Dermis blood vessel endothelial cell (primary cell): ENCODE data around the gene NXPE4. TPM values are rescaled to one million over a fixed set of nuclear protein-coding genes. Genes with fewer than 3 reads are reported as not detected.
A peak's percentile ranks its signal among the peaks of the same experiment; 100 is the strongest.
"Not testable (repeated sequence)": the region's sequence is repeated elsewhere in the genome, so short reads cannot be mapped to it uniquely, and the experiment has no call there.

Experiments
- DNase-seq: peaks from one replicate; pipeline ENCODE4 v3.0.0; 2010
- total RNA-seq: library from RNA; depleted of rRNA; stranded (reverse); fragments of >200 nt; gene quantifications from 2 replicates; pipeline ENCODE4 v1.2.3, GENCODE V29; 2014

The NXPE4 gene
- total RNA-seq, 1 donor from 2014 or later, result not detected

GRCh38 chr11:114609429-114609828 lies 13.8 kb upstream of the NXPE4 start:
- DNase-seq, result no peak

GRCh38 chr11:114608605-114609004 lies 13.0 kb upstream of the NXPE4 start:
- DNase-seq, result not testable (repeated sequence)

GRCh38 chr11:114607753-114608459 lies 12.3 kb upstream of the NXPE4 start:
- no peak for DNase-seq

- not testable (repeated sequence) for DNase-seq
These were observed 11.2 kb upstream of the NXPE4 start for GRCh38 chr11:114606802-114607075.

GRCh38 chr11:114606003-114606801 lies 10.6 kb upstream of the NXPE4 start:
- no peak for DNase-seq

DNA sequence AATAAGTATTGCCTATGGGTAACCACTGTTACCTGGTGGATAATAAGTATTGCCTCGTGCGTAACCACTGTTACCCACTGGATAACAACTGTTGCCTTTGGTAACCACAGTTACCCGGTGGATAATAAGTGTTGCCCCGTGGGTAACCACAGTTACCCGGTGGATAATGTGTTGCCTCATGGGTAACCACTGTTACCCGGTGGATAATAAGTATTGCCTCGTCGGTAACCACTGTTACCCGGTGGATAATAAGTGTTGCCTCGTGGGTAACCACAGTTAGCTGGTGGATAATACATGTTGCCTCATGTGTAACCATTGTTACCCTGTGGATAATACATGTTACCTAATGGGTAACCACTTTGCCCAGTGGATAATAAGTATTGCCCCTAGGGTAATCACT lies 9.8 kb upstream of the NXPE4 start:
- no peak for DNase-seq

DNA sequence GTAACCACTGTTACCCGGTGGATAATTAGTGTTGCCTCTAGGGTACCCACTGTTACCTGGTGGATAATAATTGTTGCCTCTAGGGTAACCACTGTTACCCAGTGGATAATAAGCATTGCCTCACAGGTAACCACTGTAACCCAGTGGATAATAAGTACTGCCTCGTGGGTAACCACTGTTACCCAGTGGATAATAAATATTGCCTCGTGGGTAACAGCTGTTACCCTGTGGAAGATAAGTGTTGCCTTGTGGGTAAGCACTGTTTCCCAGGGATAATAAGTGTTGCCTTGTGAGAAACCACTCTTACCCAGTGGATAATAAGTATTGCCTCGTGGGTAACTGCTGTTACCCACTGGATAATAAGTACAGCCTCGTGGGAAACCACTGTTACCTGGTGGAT lies 9.3 kb upstream of the NXPE4 start:
- no peak for DNase-seq

DNA sequence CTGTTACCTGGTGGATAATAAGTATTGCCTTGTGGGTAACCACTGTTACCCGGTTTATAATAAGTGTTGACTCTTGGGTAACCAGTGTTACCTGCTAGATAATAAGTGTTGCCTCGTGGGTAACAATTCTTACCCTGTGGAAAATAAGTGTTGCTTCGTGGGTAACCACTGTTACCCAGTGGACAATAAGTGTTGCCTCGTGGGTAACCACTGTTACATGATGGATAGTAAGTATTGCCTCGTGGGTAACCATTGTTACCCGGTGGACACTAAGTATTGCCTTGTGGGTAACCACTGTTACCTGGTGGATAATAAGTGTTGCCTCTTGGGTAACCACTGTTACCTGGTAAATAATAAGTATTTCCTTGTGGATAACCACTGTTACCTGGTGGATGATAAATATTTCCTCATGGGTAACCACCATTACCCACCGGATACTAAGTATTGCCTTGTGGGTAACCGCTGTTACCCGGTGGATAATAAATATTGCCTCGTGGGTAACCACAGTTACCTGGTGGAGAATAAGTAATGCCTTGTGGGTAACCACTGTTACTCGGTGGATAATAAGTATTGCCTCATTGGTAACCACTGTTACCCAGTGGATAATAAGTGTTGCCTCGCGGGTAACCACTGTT lies 8.7 kb upstream of the NXPE4 start:
- DNase-seq, result no peak

- not testable (repeated sequence) for DNase-seq
These were observed 7.6 kb upstream of the NXPE4 start for GRCh38 chr11:114603151-114603550.

- no peak for DNase-seq
These were observed 2.9 kb upstream of the NXPE4 start for GRCh38 chr11:114598461-114598860.

GRCh38 chr11:114596175-114596919 lies 761 bp upstream of the NXPE4 start:
- no peak for DNase-seq

- DNase-seq, result no peak
These were observed 883 bp downstream of the NXPE4 start for GRCh38 chr11:114594703-114595102.

DNA sequence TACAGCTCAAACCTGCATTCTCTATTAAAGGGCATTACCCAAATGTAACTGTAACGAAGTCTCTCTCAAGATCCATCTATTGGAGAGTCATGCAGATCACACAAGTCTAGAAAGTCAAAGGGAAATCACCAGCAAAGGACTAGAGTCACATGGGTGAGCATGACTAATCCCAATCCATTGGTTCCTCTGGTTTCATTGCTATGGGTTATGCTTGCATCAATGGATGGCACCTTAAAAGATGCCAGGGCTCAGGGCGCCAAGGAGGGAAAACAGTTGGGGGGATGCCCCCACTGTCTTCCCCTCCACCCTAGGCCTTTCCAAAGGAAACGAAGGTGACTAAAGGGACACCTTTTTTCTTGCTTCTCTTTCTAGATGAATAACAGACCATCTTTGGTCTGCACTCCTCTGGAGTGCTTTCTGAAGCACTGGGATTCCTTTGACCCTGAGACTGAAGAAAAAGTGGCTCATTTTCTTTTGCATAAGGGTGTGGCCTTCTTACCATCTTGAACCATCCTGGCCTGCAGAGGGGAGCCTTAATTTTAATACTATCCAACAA lies 8.1 kb downstream of the NXPE4 start:
- DNase-seq, result no peak

- peak; percentile 8 for DNase-seq
These were observed 8.8 kb downstream of the NXPE4 start for GRCh38 chr11:114586797-114587196.

- no peak for DNase-seq
These were observed 23.9 kb downstream of the NXPE4 start for GRCh38 chr11:114571712-114572111.

- no peak for DNase-seq
These were observed 25.8 kb downstream of the NXPE4 start for GRCh38 chr11:114569801-114570200.

- DNase-seq, result no peak
These were observed 29.3 kb downstream of the NXPE4 start for GRCh38 chr11:114566276-114566675.

DNA sequence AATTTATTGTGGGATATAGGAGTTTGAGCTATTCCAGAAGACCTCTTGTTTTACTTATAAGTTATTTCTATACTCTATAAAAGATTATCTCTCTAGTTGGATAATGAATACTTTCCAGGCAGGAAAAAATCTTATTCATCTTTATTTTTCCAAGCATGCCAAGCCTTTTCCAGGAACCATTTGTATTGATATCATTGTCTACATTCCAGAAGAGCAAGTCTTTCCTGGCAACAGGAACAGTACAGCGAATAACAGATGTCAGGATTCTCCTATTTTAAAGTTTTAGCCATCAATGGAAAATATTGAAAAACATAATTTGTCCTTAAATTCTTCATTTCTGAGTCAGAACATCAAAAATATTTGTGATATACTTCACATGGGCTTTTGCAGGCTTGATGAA lies 30.8 kb downstream of the NXPE4 start:
- DNase-seq, result no peak

DNA sequence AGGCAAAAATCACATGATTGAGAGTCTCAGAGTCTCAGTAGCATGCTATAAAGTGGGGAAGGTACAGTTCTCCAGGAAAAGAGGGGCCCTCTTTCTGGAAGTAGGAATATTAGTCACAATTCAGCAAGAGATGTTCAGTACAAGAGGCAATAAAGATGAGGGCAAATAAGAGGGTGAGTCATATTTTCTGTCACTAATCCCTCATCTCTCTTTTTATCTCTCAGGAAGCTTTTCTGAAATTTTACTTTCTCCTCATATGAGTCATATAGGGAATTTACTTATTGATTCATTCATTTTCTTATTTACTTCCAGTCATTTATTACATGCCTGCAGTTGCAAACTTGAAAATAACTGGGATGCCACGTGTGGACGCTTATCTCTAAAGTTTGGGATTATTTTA lies 32.5 kb downstream of the NXPE4 start:
- DNase-seq, result no peak

DNA sequence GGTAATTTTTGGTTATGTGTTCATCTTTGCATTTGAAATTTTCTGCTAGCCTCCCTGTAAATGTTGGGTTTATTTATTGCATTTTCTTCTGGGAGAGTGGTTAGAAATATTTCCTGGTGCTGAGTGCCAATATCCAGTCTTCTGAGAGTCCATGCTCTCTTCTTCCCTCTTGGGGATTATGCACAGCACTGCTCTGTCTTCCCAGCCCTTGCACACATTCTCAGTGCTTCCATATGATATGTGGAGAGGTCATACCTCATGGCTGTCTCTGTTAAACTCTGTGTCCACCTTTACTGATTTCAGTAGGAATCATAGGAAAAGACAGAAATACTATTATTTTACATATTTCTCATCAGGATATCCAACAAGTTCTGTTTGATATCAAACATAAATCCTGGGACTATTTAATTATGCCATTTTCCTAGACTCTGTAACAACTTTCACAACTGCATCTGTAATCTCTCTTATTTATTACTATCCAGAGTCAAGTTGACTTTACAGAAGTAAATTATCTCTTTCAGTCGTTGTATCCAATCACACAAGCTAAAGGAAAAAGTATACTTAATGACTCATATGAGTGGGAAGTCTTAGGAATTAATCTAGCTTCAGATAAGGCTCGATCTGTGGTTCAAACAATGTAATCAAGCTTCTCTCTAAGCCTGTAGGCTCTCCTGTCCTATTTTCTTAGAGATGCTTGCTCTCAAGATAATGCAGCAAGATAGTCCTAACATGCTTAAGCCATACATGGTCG lies 33.2 kb downstream of the NXPE4 start:
- no peak for DNase-seq

GRCh38 chr11:114559425-114560310 lies 35.9 kb downstream of the NXPE4 start, which contains the start of gene NXPE1:
Gene NXPE1 (minus strand): TSS chr11:114559881. CDS start chr11:114551201, 8,680 bp downstream.
- DNase-seq, result no peak
